Left colon (tissue), 2 donors: ENCODE data around the gene MESP2. TPM values are rescaled to one million over a fixed set of nuclear protein-coding genes. Genes with fewer than 3 reads are reported as not detected.
"Not testable (repeated sequence)": the region's sequence is repeated elsewhere in the genome, so short reads cannot be mapped to it uniquely, and the experiment has no call there.

Source experiments
- ATAC-seq: fragments of 200-7000 bp; cut with Tn5 transposase; one replicate; pipeline ENCODE4 v1.9.1; 2020; ENCODE audit warnings: mild to moderate bottlenecking, moderate library complexity
- DNase-seq, 2 donors: peaks; one replicate each; pipeline ENCODE4 v3.0.0-alpha.2; 2020
- intact Hi-C, 2 donors: fragments of 100-400 bp; cut with DNase I in 1 of 2; cut with micrococcal nuclease in 1 of 2; formaldehyde crosslinking; loops; one replicate each; pipeline versions ENCODE4 v1.11.2 to v1.14.0; 2022; cut with DNase I, micrococcal nuclease
- total RNA-seq, 2 donors: library from RNA; stranded (reverse); fragmentation: NEBNext Ultra II Directional; extraction: Animal tissue kit (Norgen Biotek cat#: 25700); gene quantifications; one replicate each; pipeline ENCODE4 v1.2.1, GENCODE V29; 2021
- donor health status: DM: no; HTN: no; CAD: no.
- donor health status: DM: yes; HTN: yes; CAD: no.

MESP2 gene
- total RNA-seq, 2 donors from 2014 or later, result 0.84 to 1.0 TPM

- ATAC-seq, result peak; percentile 26
- intact Hi-C loops, result no loop called here
- no peak for DNase-seq
Observed at GRCh38 chr15:89772932-89773583, 3.1 kb upstream of the MESP2 start.

GRCh38 chr15:89774492-89774891 is 1.6 kb upstream of the MESP2 start:
- intact Hi-C loops, result no loop called here
- DNase-seq, result no peak
- no peak for ATAC-seq

- intact Hi-C loops, result no loop called here
- no peak for ATAC-seq
- no peak for DNase-seq
Observed at GRCh38 chr15:89775815-89776214, 317 bp upstream of the MESP2 start.

- DNase-seq, result no peak
- intact Hi-C loops, result no loop called here
- no peak for ATAC-seq
Observed at GRCh38 chr15:89777073-89777751, 1.1 kb downstream of the MESP2 start.

GRCh38 chr15:89777782-89778380 is 1.7 kb downstream of the MESP2 start:
- no peak for ATAC-seq
- DNase-seq, result no peak
- intact Hi-C loops, result no loop called here

GRCh38 chr15:89778861-89779260 is 2.7 kb downstream of the MESP2 start:
- intact Hi-C loops, result no loop called here
- no peak for DNase-seq

GRCh38 chr15:89780601-89781000 is 4.5 kb downstream of the MESP2 start:
- intact Hi-C loops, result no loop called here
- no peak for DNase-seq
- ATAC-seq, result peak; percentile 6

More at GRCh38 chr15:89778861-89779260, 2.7 kb downstream of the MESP2 start:
- ATAC-seq, result no peak

- DNase-seq, result peak; percentile 66 to 80
- intact Hi-C loops, result no loop called here
Observed at GRCh38 chr15:89781055-89781454, 4.9 kb downstream of the MESP2 start.

GRCh38 chr15:89781891-89782618 is 5.9 kb downstream of the MESP2 start:
- ATAC-seq, result no peak
- DNase-seq, result no peak
- intact Hi-C loops, result no loop called here

More at GRCh38 chr15:89781055-89781454, 4.9 kb downstream of the MESP2 start:
- peak; percentile 43 for ATAC-seq

GRCh38 chr15:89782619-89782950 is 6.5 kb downstream of the MESP2 start:
- ATAC-seq, intact Hi-C loops, DNase-seq: not testable (repeated sequence)

GRCh38 chr15:89783111-89783860 is 7.2 kb downstream of the MESP2 start:
- intact Hi-C loops, result no loop called here
- DNase-seq (no peak), ATAC-seq (no peak)

GRCh38 chr15:89783861-89784685 is 7.9 kb downstream of the MESP2 start:
- intact Hi-C loops, result no loop called here
- peak; percentile 58 for ATAC-seq
- DNase-seq, result peak; percentile 75 to 76

- intact Hi-C loops, result no loop called here
- ATAC-seq, result no peak
- DNase-seq, result no peak
Observed at GRCh38 chr15:89784686-89784960, 8.5 kb downstream of the MESP2 start.

GRCh38 chr15:89785064-89785773 is 9.1 kb downstream of the MESP2 start:
- intact Hi-C loops, result no loop called here
- peak; percentile 78 for ATAC-seq
- peak; percentile 75 to 94 for DNase-seq

GRCh38 chr15:89785774-89786140 is 9.6 kb downstream of the MESP2 start:
- ATAC-seq (no peak), DNase-seq (no peak)
- intact Hi-C loops, result no loop called here

- intact Hi-C loops, result no loop called here
- ATAC-seq (no peak), DNase-seq (no peak)
Observed at GRCh38 chr15:89787944-89788343, 11.8 kb downstream of the MESP2 start.

GRCh38 chr15:89788585-89788984 is 12.5 kb downstream of the MESP2 start:
- ATAC-seq, DNase-seq, intact Hi-C loops: not testable (repeated sequence)

- ATAC-seq (no peak), DNase-seq (no peak)
- intact Hi-C loops, result no loop called here
Observed at GRCh38 chr15:89790206-89790605, 14.1 kb downstream of the MESP2 start.
